Osteocyte (in vitro differentiated cells): ENCODE data around the gene KLHL2. TPM values are rescaled to one million over a fixed set of nuclear protein-coding genes. Genes with fewer than 3 reads are reported as not detected.

Experiments
- DNase-seq: peaks from one replicate; pipeline ENCODE4 v3.0.0; 2021; ENCODE audit warnings: mixed read lengths; ENCODE audit not compliant: unreplicated experiment; ENCODE audit errors: extremely low spot score
- H3K27ac Mint-ChIP-seq: one replicate; pipeline ENCODE4 v1.8.0; 2021; ENCODE audit warnings: mild to moderate bottlenecking, mixed read lengths; ENCODE audit not compliant: unreplicated experiment
- H3K27me3 Mint-ChIP-seq: one replicate; pipeline ENCODE4 v1.8.0; 2021; ENCODE audit warnings: mixed read lengths; ENCODE audit not compliant: unreplicated experiment
- H3K36me3 Mint-ChIP-seq: one replicate; pipeline ENCODE4 v1.8.0; 2021; ENCODE audit warnings: mixed read lengths; ENCODE audit not compliant: unreplicated experiment
- H3K4me1 Mint-ChIP-seq: one replicate; pipeline ENCODE4 v1.8.0; 2021; ENCODE audit warnings: mixed read lengths; ENCODE audit not compliant: unreplicated experiment
- H3K4me3 Mint-ChIP-seq: one replicate; pipeline ENCODE4 v1.8.0; 2021; ENCODE audit warnings: mild to moderate bottlenecking, moderate library complexity, mixed read lengths; ENCODE audit not compliant: unreplicated experiment
- H3K9me3 Mint-ChIP-seq: one replicate; pipeline ENCODE4 v1.8.0; 2021; ENCODE audit warnings: mixed read lengths; ENCODE audit not compliant: unreplicated experiment
- total RNA-seq: library from RNA; stranded (reverse); gene quantifications from 2 replicates; pipeline ENCODE4 v1.2.1, GENCODE V29; 2021
- TF ChIP-seq, protein P1 (sequence below): fragments of 200-600 bp; sonication (generic); IDR thresholded peaks from 2 replicates; pipeline ENCODE4 v1.5.0; 2021; ENCODE audit warnings: antibody characterized with exemption, mild to moderate bottlenecking, moderate library complexity

The KLHL2 gene
- total RNA-seq, 1 donor from 2014 or later, result 19.1 TPM

GRCh38 chr4:165370530-165370929, 163.2 kb downstream of the KLHL2 start:
- no peaks in the 10 kb centered on the region for H3K27me3 Mint-ChIP-seq
- no peak overlapping the region for H3K4me3 Mint-ChIP-seq
- DNase-seq, result no peak
- H3K36me3 Mint-ChIP-seq, result no peaks in the 10 kb centered on the region
- H3K9me3 Mint-ChIP-seq, result no peaks in the 10 kb centered on the region
- TF ChIP-seq, protein P1, sequence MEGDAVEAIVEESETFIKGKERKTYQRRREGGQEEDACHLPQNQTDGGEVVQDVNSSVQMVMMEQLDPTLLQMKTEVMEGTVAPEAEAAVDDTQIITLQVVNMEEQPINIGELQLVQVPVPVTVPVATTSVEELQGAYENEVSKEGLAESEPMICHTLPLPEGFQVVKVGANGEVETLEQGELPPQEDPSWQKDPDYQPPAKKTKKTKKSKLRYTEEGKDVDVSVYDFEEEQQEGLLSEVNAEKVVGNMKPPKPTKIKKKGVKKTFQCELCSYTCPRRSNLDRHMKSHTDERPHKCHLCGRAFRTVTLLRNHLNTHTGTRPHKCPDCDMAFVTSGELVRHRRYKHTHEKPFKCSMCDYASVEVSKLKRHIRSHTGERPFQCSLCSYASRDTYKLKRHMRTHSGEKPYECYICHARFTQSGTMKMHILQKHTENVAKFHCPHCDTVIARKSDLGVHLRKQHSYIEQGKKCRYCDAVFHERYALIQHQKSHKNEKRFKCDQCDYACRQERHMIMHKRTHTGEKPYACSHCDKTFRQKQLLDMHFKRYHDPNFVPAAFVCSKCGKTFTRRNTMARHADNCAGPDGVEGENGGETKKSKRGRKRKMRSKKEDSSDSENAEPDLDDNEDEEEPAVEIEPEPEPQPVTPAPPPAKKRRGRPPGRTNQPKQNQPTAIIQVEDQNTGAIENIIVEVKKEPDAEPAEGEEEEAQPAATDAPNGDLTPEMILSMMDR, result no peak
- H3K27ac Mint-ChIP-seq, result no peak overlapping the region
- H3K4me1 Mint-ChIP-seq, result no peaks in the 10 kb centered on the region

Other genes with a start within 250 kb of the KLHL2 start
- not detected in 2 replicates for gene TRIM61, start 229.9 kb upstream of the KLHL2 start, total RNA-seq
- gene TRIM60, start 175.6 kb upstream of the KLHL2 start, total RNA-seq, result not detected in 2 replicates
- not detected in 2 replicates for gene TRIM75, start 153.7 kb upstream of the KLHL2 start, total RNA-seq
- 17.6 and 23.3 TPM in 2 replicates for gene TMEM192, start 94.7 kb upstream of the KLHL2 start, total RNA-seq
- gene MSMO1, start 120.1 kb downstream of the KLHL2 start, total RNA-seq, result 34.9 and 36.9 TPM in 2 replicates
- 190 and 195 TPM in 2 replicates for gene CPE, start 171.4 kb downstream of the KLHL2 start, total RNA-seq